Fibroblast of lung (primary cell): ENCODE measurements around the gene GREB1.

ENCODE experiments used
- EZH2 ChIP-seq: IDR thresholded peaks from 2 replicates; pipeline ENCODE4 v1.5.1; 2012; ENCODE audit warnings: low read length, control low read depth, mild to moderate bottlenecking; ENCODE audit errors: missing control alignments
- TF ChIP-seq, protein P1 (sequence below), 2 donors: IDR thresholded peaks in 1 of 2; conservative IDR thresholded peaks in 1 of 2; 1 replicate in 1 of 2; 2 replicates in 1 of 2; pipeline ENCODE4 v1.5.1; 2011 to 2012; ENCODE audit warnings: low read length in 2 of 2, control low read depth in 1 of 2, inconsistent platforms in 1 of 2, low read depth in 1 of 2, mild to moderate bottlenecking in 1 of 2

DNA sequence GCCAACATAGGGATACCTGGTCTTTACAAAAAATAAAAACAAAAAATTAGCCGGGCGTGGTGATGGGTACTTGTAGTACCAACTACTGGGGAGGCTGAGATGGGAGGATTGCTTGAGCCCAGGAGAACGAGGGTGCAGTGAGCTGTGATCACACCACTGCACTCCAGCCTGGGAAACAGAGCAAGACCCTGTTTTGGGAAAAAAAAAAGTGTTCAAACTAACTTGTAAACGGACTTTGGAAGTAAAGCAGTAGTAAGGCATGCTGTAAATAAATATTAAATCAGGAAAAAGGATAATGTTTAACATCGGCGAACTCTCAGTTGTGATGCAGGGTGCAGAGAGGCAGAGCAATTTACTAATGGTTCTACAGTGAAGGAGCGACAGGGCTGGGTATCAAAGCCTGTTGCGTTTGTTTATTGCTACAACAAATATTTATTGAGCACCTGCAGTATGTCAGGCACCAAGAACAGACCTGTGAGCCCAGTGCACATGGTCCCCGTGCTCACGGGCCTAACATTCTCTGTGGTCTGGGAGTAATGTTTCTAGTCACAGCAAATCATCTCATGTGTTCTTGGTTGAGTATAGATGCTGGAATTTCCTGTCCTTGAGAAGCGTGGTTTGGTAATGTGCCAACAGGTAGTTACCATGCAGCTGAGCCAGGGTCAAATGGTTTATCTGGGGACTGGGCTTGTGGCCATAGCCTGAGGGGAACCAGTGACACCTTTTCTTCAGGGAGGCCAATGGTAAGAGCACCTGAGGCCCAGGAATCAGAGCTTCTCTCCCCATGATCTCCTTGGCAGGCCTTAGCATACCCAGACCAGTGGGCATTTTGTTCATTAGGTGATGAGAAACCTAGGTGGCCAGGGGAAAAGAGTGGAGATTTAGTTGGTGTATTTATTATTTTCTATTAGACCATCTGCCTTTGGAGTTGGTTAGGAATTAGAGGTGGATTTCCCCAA is 27.9 kb upstream of the GREB1 start:
- TF ChIP-seq, protein P1, sequence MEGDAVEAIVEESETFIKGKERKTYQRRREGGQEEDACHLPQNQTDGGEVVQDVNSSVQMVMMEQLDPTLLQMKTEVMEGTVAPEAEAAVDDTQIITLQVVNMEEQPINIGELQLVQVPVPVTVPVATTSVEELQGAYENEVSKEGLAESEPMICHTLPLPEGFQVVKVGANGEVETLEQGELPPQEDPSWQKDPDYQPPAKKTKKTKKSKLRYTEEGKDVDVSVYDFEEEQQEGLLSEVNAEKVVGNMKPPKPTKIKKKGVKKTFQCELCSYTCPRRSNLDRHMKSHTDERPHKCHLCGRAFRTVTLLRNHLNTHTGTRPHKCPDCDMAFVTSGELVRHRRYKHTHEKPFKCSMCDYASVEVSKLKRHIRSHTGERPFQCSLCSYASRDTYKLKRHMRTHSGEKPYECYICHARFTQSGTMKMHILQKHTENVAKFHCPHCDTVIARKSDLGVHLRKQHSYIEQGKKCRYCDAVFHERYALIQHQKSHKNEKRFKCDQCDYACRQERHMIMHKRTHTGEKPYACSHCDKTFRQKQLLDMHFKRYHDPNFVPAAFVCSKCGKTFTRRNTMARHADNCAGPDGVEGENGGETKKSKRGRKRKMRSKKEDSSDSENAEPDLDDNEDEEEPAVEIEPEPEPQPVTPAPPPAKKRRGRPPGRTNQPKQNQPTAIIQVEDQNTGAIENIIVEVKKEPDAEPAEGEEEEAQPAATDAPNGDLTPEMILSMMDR (conservative IDR thresholded peaks at IDR 0.05 in 1 of 2, IDR thresholded peaks at IDR 0.05 in 1 of 2; ENCODE audit: low read depth in 1 of 2, low read length in 2 of 2): no peak
- TF ChIP-seq EZH2: no peak
